Hepatocyte (in vitro differentiated cells): ENCODE results near the gene TMEM30A. TPM values are rescaled to one million over a fixed set of nuclear protein-coding genes. Genes with fewer than 3 reads are reported as not detected.

Experiments used
- DNase-seq: peaks from one replicate; pipeline ENCODE4 v3.0.0-alpha.2; 2016; ENCODE audit warnings: low spot score
- H2AFZ ChIP-seq: fragments of 200-600 bp; sonication (generic); 2 replicates; pipeline ENCODE4 v1.6.0; 2016; ENCODE audit warnings: antibody characterized with exemption, mild to moderate bottlenecking
- H3K27ac ChIP-seq: fragments of 200-600 bp; sonication (generic); 2 replicates; pipeline ENCODE4 v1.5.1; 2016; ENCODE audit warnings: mild to moderate bottlenecking
- H3K27me3 ChIP-seq: fragments of 200-600 bp; sonication (generic); 2 replicates; pipeline ENCODE4 v1.6.1; 2016
- H3K36me3 ChIP-seq: fragments of 200-600 bp; sonication (generic); replicated peaks from 2 replicates; pipeline ENCODE4 v1.5.1; 2016; ENCODE audit warnings: low read depth; ENCODE audit not compliant: insufficient read depth
- H3K4me1 ChIP-seq: fragments of 200-600 bp; sonication (generic); 2 replicates; pipeline ENCODE4 v1.5.1; 2016; ENCODE audit warnings: mild to moderate bottlenecking, moderate library complexity; ENCODE audit not compliant: insufficient read depth
- H3K4me2 ChIP-seq: fragments of 200-600 bp; sonication (generic); 2 replicates; pipeline ENCODE4 v1.6.0; 2016
- H3K4me3 ChIP-seq: fragments of 200-600 bp; sonication (generic); 2 replicates; pipeline ENCODE4 v1.5.1; 2016; ENCODE audit warnings: mild to moderate bottlenecking
- H3K79me2 ChIP-seq: fragments of 200-600 bp; sonication (generic); 2 replicates; pipeline ENCODE4 v1.6.0; 2017; ENCODE audit warnings: mild to moderate bottlenecking
- H3K9me2 ChIP-seq: fragments of 200-600 bp; sonication (generic); replicated peaks from 2 replicates; pipeline ENCODE4 v1.6.0; 2017; ENCODE audit warnings: mild to moderate bottlenecking; ENCODE audit not compliant: insufficient read depth
- H3K9me3 ChIP-seq: fragments of 200-600 bp; sonication (generic); 2 replicates; pipeline ENCODE4 v1.5.1; 2016; ENCODE audit warnings: low read depth, mild to moderate bottlenecking
- H4K20me1 ChIP-seq: fragments of 200-600 bp; sonication (generic); 2 replicates; pipeline ENCODE4 v1.6.0; 2016; ENCODE audit warnings: mild to moderate bottlenecking; ENCODE audit not compliant: insufficient read depth, poor library complexity, severe bottlenecking
- EZH2 ChIP-seq: fragments of 200-600 bp; sonication (generic); IDR thresholded peaks from 2 replicates; pipeline ENCODE4 v1.6.1; 2016; ENCODE audit warnings: antibody characterized with exemption, mild to moderate bottlenecking, borderline replicate concordance
- EZH2phosphoT487 ChIP-seq: fragments of 200-600 bp; sonication (generic); IDR thresholded peaks from one replicate; pipeline ENCODE4 v1.6.1; 2018; ENCODE audit warnings: antibody characterized with exemption, mild to moderate bottlenecking, low read depth, moderate library complexity; ENCODE audit not compliant: unreplicated experiment, severe bottlenecking
- WGBS: methylation state at CpG from one replicate; pipeline ENCODE4 v1.1.6; 2016; ENCODE audit warnings: low lambda C conversion rate; ENCODE audit errors: missing lambda C conversion rate; 5-methylcytosine and 5-hydroxymethylcytosine counted together
- polyA plus RNA-seq: library from polyadenylated mRNA; unstranded; fragments of >200 nt; fragmentation: Nextera tagmentation; extraction: Ambion mirVana; gene quantifications from 2 replicates; pipeline ENCODE4 v1.2.1, GENCODE V29; 2016
- total RNA-seq: library from RNA; depleted of rRNA; stranded (reverse); fragments of >200 nt; gene quantifications from 2 replicates; pipeline ENCODE4 v1.2.3, GENCODE V29; 2014
- TF ChIP-seq, protein P1 (sequence below): fragments of 200-600 bp; sonication (generic); IDR thresholded peaks from 2 replicates; pipeline ENCODE4 v1.5.1; 2016; ENCODE audit warnings: antibody characterized with exemption, mild to moderate bottlenecking; ENCODE audit not compliant: poor library complexity

Gene TMEM30A
- total and polyA plus RNA-seq, 2 experiments from 2014 or later = 71.1 to 165 TPM

DNA sequence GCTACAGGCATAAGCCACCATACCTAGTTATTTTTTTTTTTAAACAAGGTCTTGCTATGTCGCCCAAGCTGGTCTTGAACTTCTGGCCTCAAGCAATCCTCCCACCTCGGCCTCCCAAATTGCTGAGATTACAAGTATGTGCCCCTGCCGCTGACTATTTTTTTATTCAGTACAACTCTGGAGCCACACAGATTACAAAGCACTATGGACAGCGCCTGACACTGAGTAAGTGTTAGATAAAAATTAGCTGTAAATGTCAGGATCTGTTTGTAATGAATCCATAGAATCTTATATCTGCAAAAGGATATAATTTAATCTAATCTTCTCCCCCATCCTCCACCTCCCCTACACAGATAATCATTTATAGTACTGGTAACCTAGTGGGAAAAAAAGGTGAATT lies 63.5 kb downstream of the TMEM30A start:
- H3K9me2 ChIP-seq = no peaks in the 10 kb centered on the region
- H3K4me1 ChIP-seq = peaks cover 4% of the 10 kb centered on the region
- 94% methylated on average over 4 of the region's 4 CpGs for WGBS
- no peak overlapping the region for H3K4me2 ChIP-seq
- no peaks in the 10 kb centered on the region for H4K20me1 ChIP-seq
- no peaks in the 10 kb centered on the region for H3K9me3 ChIP-seq
- no peak overlapping the region for H2AFZ ChIP-seq
- H3K79me2 ChIP-seq = no peaks in the 10 kb centered on the region
- no peaks in the 10 kb centered on the region for H3K27me3 ChIP-seq
- no peak for DNase-seq
- no peak for TF ChIP-seq EZH2phosphoT487
- TF ChIP-seq EZH2 = no peak
- TF ChIP-seq, protein P1, sequence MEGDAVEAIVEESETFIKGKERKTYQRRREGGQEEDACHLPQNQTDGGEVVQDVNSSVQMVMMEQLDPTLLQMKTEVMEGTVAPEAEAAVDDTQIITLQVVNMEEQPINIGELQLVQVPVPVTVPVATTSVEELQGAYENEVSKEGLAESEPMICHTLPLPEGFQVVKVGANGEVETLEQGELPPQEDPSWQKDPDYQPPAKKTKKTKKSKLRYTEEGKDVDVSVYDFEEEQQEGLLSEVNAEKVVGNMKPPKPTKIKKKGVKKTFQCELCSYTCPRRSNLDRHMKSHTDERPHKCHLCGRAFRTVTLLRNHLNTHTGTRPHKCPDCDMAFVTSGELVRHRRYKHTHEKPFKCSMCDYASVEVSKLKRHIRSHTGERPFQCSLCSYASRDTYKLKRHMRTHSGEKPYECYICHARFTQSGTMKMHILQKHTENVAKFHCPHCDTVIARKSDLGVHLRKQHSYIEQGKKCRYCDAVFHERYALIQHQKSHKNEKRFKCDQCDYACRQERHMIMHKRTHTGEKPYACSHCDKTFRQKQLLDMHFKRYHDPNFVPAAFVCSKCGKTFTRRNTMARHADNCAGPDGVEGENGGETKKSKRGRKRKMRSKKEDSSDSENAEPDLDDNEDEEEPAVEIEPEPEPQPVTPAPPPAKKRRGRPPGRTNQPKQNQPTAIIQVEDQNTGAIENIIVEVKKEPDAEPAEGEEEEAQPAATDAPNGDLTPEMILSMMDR = no peak
- no peaks in the 10 kb centered on the region for H3K36me3 ChIP-seq
- no peak overlapping the region for H3K4me3 ChIP-seq
- H3K27ac ChIP-seq = no peak overlapping the region

DNA sequence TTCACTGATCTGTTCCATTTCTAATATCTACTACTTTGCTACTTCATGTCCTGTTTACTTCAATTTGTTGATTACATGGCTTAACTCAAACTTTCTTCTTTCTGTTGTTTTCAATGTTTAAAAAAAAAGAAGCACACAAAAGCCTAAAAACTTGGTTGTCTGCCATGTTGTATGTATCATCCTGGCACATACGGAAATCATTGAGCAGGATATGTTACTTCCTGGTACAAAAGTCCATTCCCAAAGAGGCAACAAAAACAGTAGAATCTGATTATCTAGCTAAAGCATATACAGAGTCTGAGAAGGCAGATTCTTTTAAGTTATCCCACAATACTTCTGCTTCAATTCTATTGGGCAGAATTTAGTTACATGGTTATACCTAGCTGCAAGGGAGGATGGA lies 64.2 kb downstream of the TMEM30A start:
- Histone ChIP-seq H3K4me3 (no peak overlapping the region), H3K36me3 (no peaks in the 10 kb centered on the region), H3K4me2 (no peak overlapping the region), H3K79me2 (no peaks in the 10 kb centered on the region), H4K20me1 (no peaks in the 10 kb centered on the region), H3K27ac (no peak overlapping the region), H3K9me2 (no peaks in the 10 kb centered on the region), H3K9me3 (no peaks in the 10 kb centered on the region), H3K4me1 (peaks cover 4% of the 10 kb centered on the region), H3K27me3 (no peaks in the 10 kb centered on the region), H2AFZ (no peak overlapping the region)
- no peak for DNase-seq
- no peak for TF ChIP-seq EZH2
- 63% methylated on average over 1 of the region's 1 CpG for WGBS

DNA sequence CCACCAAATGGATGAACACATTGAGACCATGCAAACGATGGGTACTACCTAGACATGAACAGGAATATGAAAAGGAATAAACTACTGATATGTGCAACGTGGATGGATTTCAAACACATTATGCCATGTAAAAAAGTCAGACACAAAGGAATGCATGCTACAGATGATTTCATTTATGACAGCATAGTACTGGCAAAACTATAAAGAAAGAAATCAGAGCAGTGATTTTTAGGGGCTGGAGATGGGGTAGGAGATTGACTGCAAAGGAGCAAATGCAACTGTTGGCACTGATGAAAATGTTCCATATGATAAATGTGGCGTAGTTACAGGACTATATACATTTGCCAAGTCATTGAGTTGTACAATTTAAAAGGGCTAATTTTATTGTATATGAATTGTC lies 65.3 kb downstream of the TMEM30A start:
- TF ChIP-seq, protein P1 = no peak
- TF ChIP-seq EZH2 (no peak), EZH2phosphoT487 (no peak)
- Histone ChIP-seq H3K4me1 (peaks cover 4% of the 10 kb centered on the region), H3K4me2 (no peak overlapping the region), H3K36me3 (no peaks in the 10 kb centered on the region), H3K4me3 (no peak overlapping the region), H3K79me2 (no peaks in the 10 kb centered on the region), H3K27me3 (no peaks in the 10 kb centered on the region), H3K9me2 (no peaks in the 10 kb centered on the region), H4K20me1 (no peaks in the 10 kb centered on the region), H3K27ac (no peak overlapping the region), H3K9me3 (no peaks in the 10 kb centered on the region), H2AFZ (no peak overlapping the region)
- 76% methylated on average over 3 of the region's 3 CpGs for WGBS
- no peak for DNase-seq

DNA sequence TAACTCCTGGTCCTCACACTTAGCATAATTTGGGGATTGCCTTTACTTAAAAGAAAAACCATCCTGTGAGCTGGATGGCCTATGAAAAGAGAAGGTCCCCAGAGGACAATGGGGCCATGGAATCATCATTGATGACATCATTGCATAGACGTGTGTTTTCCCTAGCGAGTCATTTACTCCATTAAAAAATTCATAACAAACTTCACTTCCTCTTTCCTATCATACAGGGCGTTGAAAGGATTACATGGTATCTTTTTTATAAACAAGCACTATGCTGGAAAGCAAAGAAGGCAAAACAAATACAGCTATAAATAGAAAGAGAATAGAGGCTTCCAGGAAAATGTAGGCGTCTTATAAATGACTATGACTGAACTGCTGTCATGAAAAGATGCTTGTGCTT lies 67.4 kb downstream of the TMEM30A start:
- H3K27me3 ChIP-seq = no peaks in the 10 kb centered on the region
- no peak for TF ChIP-seq EZH2phosphoT487
- TF ChIP-seq, protein P1 = no peak
- TF ChIP-seq EZH2 = no peak
- no peak for DNase-seq
- no peaks in the 10 kb centered on the region for H3K9me2 ChIP-seq
- no peaks in the 10 kb centered on the region for H3K79me2 ChIP-seq
- WGBS = 48% methylated on average over 4 of the region's 4 CpGs
- no peaks in the 10 kb centered on the region for H3K9me3 ChIP-seq
- H3K27ac ChIP-seq = no peak overlapping the region
- no peaks in the 10 kb centered on the region for H4K20me1 ChIP-seq
- H3K4me1 ChIP-seq = no peaks in the 10 kb centered on the region
- H3K36me3 ChIP-seq = no peaks in the 10 kb centered on the region
- no peak overlapping the region for H3K4me2 ChIP-seq
- no peak overlapping the region for H2AFZ ChIP-seq
- no peak overlapping the region for H3K4me3 ChIP-seq
